AG09309 (cell line): ENCODE data around the gene PLCD3.

ENCODE experiments used
- DNase-seq: peaks from one replicate; pipeline ENCODE4 v3.0.0-alpha.2; 2010; ENCODE audit warnings: low read depth
- H3K4me3 ChIP-seq: 2 replicates; pipeline ENCODE4 v1.5.1; 2011; ENCODE audit warnings: mild to moderate bottlenecking, low read depth, low read length, moderate library complexity; ENCODE audit not compliant: control insufficient read depth
- TF ChIP-seq, protein P1 (sequence below): IDR thresholded peaks from 2 replicates; pipeline ENCODE4 v1.5.1; 2011; ENCODE audit warnings: mild to moderate bottlenecking, low read depth, low read length, inconsistent platforms; ENCODE audit not compliant: insufficient read depth, control insufficient read depth; ENCODE audit errors: missing control alignments

PLCD3 gene

DNA sequence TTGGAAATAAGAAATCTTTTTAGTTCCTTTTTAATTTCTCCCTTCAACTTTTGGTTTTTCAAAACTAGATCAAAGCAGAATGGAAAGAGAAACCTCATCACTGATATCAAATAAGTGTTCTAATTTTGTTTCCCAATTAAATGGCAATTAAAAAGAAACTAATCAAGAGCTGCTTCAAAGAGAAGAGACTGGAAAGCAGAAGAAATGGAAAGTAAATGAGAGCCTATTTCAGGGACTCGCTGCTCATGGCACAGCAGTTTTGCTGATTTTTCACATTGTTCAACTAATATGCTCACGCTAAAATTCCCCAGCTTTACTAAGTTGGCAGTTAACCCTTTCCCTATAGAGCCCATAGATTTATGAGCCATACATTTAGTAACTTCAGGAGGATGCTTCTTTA is 64.7 kb downstream of the PLCD3 start:
- no peak for DNase-seq
- TF ChIP-seq, protein P1, sequence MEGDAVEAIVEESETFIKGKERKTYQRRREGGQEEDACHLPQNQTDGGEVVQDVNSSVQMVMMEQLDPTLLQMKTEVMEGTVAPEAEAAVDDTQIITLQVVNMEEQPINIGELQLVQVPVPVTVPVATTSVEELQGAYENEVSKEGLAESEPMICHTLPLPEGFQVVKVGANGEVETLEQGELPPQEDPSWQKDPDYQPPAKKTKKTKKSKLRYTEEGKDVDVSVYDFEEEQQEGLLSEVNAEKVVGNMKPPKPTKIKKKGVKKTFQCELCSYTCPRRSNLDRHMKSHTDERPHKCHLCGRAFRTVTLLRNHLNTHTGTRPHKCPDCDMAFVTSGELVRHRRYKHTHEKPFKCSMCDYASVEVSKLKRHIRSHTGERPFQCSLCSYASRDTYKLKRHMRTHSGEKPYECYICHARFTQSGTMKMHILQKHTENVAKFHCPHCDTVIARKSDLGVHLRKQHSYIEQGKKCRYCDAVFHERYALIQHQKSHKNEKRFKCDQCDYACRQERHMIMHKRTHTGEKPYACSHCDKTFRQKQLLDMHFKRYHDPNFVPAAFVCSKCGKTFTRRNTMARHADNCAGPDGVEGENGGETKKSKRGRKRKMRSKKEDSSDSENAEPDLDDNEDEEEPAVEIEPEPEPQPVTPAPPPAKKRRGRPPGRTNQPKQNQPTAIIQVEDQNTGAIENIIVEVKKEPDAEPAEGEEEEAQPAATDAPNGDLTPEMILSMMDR = no peak
- H3K4me3 ChIP-seq = no peak overlapping the region

GRCh38 chr17:45063198-45063597 is 69.1 kb downstream of the PLCD3 start:
- H3K4me3 ChIP-seq = no peak overlapping the region
- TF ChIP-seq, protein P1 = no peak
- no peak for DNase-seq

DNA sequence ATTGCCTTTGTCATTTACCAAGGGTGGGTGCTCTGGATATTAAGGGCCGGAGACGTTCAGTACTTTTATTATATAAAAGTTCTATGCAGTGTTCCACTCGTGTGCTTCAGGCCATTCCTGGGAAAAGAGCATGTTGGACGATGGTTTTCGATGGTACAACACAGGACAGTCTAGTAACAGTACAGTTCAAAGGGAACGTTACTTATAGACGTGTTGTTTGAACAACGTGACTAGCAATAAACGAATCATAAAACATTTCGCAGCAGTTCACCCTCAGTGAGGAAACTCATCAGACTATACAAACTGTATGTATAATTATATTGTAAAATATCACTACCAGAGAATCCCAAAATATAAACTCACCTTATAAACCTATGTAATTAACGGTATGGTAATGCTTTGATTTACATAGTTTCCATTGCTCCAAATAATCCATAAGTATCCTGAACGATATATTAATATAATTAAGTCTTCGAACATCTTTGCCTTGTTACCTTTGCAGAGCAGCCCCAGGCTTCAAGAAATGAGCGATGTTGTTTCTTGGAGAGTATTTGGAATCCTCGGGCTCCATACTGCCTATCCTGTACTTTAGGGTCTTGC is 70.6 kb downstream of the PLCD3 start:
- TF ChIP-seq, protein P1 = no peak
- peak overlapping the region; percentile 88 for H3K4me3 ChIP-seq
- DNase-seq = no peak

DNA sequence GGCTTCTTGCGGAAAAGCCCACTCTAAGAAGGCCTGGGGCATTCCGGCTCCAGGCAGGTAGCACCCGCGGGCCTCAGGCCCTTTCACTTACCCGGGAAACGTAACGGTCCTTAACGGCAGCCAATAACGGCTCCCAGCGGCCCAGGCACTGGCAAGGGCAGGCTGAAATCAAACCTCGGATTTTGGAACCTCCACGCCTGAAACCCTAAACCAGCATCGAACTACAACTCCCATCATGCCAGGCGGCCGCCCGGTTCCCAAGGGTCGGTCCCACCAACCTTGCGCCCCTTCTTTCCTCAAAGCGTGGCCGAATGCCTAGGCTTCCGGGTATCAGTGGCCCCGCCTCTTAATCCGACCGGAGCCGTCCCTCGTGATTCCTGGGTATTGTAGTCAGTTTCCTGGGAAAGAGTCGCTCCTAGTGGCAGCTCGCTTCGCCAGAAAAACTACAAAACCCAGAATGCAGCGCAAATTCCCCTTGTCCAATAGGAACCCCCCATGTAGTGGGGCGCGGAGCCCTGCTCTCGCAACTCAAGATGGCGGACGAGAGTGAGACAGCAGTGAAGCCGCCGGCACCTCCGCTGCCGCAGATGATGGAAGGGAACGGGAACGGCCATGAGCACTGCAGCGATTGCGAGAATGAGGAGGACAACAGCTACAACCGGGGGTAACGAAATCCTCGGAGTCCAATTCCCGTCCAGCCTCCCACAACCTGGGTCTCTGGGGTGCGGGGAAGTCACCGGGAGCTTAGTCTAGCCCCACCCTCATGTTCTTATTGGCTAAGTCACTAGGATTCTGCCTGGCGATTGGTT is 71.3 kb downstream of the PLCD3 start, which contains the start of gene NMT1:
TSS of gene NMT1 (plus strand) at position 521 of the 809 bp plus-strand sequence. CDS start at position 534, 13 bp downstream.
- TF ChIP-seq, protein P1 = no peak
- peak; percentile 97 for DNase-seq
- peak within 1 kb of the TSS; percentile 88 for H3K4me3 ChIP-seq

DNA sequence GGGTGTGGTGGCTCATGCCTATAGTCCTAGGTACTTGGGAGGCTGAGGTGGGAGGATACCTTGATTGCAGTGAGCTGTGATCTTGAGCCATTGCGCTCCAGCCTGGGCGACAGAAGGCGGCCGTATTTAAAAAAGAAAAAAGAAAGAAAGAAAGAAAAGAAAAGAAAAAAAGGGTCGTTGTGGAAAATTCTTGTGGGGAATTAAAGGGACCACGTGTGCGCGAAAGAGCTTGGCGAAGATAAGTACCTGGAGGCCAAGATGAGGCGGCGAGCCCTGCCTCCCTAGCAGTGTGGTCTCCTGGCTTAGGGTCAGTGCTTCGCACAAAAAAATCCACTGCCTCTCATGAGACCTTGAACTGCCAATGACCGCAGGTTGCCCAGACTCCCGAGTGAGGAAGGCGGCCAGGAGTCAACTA is 71.9 kb downstream of the PLCD3 start:
- TF ChIP-seq, protein P1 = no peak
- DNase-seq = no peak
- H3K4me3 ChIP-seq = peak overlapping the region; percentile 88
